GM18951 (cell line): ENCODE results near the gene CTRL.
"Not testable (repeated sequence)": the region's sequence is repeated elsewhere in the genome, so short reads cannot be mapped to it uniquely, and the experiment has no call there.

Source experiments
- POLR2A ChIP-seq: IDR thresholded peaks from 4 replicates; pipeline ENCODE4 v1.6.1; 2011; ENCODE audit warnings: mild to moderate bottlenecking; ENCODE audit not compliant: insufficient read length, insufficient read depth; ENCODE audit errors: extremely low read depth
- in situ Hi-C: fragments of 300-500 bp; cut with MboI; formaldehyde crosslinking; loops from one replicate; pipeline ENCODE4 v1.12.0; 2022; ENCODE audit warnings: low sequenced_read_pairs, mixed read lengths, inconsistent platforms; ENCODE audit not compliant: unreplicated experiment

Gene CTRL

GRCh38 chr16:67942200-67942509 lies 10.5 kb upstream of the CTRL start:
- no peak for TF ChIP-seq POLR2A
- in situ Hi-C loops, result no loop called here

GRCh38 chr16:67941469-67942199 lies 10.0 kb upstream of the CTRL start:
- in situ Hi-C loops, result no loop called here
- TF ChIP-seq POLR2A, result no peak

- no peak for TF ChIP-seq POLR2A
- in situ Hi-C loops, result no loop called here
Measured at GRCh38 chr16:67940446-67941089, 8.9 kb upstream of the CTRL start.

GRCh38 chr16:67939507-67940445 lies 8.1 kb upstream of the CTRL start:
- TF ChIP-seq POLR2A, result peak; percentile 6
- in situ Hi-C loops, result no loop called here

- in situ Hi-C loops, result not testable (repeated sequence)
Measured at GRCh38 chr16:67937713-67938112, 6.1 kb upstream of the CTRL start.

- peak; percentile 57 for TF ChIP-seq POLR2A
- in situ Hi-C loops, result no loop called here
Measured at GRCh38 chr16:67936880-67937605, 5.4 kb upstream of the CTRL start.

GRCh38 chr16:67936124-67936879 lies 4.6 kb upstream of the CTRL start, which contains the start of gene PSMB10:
PSMB10 (minus strand) TSS chr16:67936850; CDS start chr16:67936749, 101 bp downstream.
- TF ChIP-seq POLR2A, result peak; percentile 87

GRCh38 chr16:67935402-67936123 lies 3.9 kb upstream of the CTRL start:
- in situ Hi-C loops, result no loop called here

More at GRCh38 chr16:67936124-67936879, 4.6 kb upstream of the CTRL start, which contains the start of gene PSMB10:
- in situ Hi-C loops, result no loop called here

GRCh38 chr16:67935101-67935401 lies 3.4 kb upstream of the CTRL start:
- in situ Hi-C loops, result no loop called here
- TF ChIP-seq POLR2A, result no peak

More at GRCh38 chr16:67935402-67936123, 3.9 kb upstream of the CTRL start:
- peak; percentile 93 for TF ChIP-seq POLR2A

GRCh38 chr16:67934306-67935100 lies 2.8 kb upstream of the CTRL start:
- TF ChIP-seq POLR2A, result peak; percentile 37
- in situ Hi-C loops, result no loop called here

- in situ Hi-C loops, result no loop called here
- no peak for TF ChIP-seq POLR2A
Measured at GRCh38 chr16:67933805-67934204, 2.1 kb upstream of the CTRL start.

- no peak for TF ChIP-seq POLR2A
- in situ Hi-C loops, result no loop called here
Measured at GRCh38 chr16:67932462-67932840, 789 bp upstream of the CTRL start.
